Testis (tissue), 3 donors: ENCODE data around the gene NLRP10. TPM values are rescaled to one million over a fixed set of nuclear protein-coding genes. Genes with fewer than 3 reads are reported as not detected.
A peak's percentile ranks its signal among the peaks of the same experiment; 100 is the strongest.

Source experiments
- DNase-seq: peaks from one replicate; pipeline ENCODE4 v3.0.0-alpha.2; 2019
- H3K27ac ChIP-seq, 2 donors: fragments of 200-600 bp; sonication (generic); one replicate each; pipeline ENCODE4 v1.5.1; 2019
- H3K27me3 ChIP-seq: fragments of 200-600 bp; sonication (generic); one replicate; pipeline ENCODE4 v1.5.1; 2019
- H3K36me3 ChIP-seq: fragments of 200-600 bp; sonication (generic); one replicate; pipeline ENCODE4 v1.5.1; 2017; ENCODE audit warnings: low read depth; ENCODE audit errors: missing control alignments
- H3K4me1 ChIP-seq: fragments of 200-600 bp; sonication (generic); one replicate; pipeline ENCODE4 v1.5.1; 2019
- H3K4me3 ChIP-seq, 2 donors: fragments of 200-600 bp; sonication (generic); one replicate each; pipeline ENCODE4 v1.5.1; 2017 to 2019
- H3K9me3 ChIP-seq: fragments of 200-600 bp; sonication (generic); one replicate; pipeline ENCODE4 v1.5.1; 2017
- POLR2A ChIP-seq: fragments of 450-650 bp; IDR thresholded peaks from one replicate; pipeline ENCODE4 v1.6.1; 2017; ENCODE audit warnings: antibody characterized with exemption, mild to moderate bottlenecking, moderate library complexity
- WGBS, 2 donors: methylation state at CpG; one replicate each; pipeline ENCODE4 v1.1.5; 2018; 5-methylcytosine and 5-hydroxymethylcytosine counted together
- intact Hi-C: fragments of 100-400 bp; cut with DNase I; formaldehyde crosslinking; loops from one replicate; pipeline ENCODE4 v1.15.1; 2023; ENCODE audit warnings: low total_unique reads
- polyA plus RNA-seq: library from polyadenylated mRNA; stranded (reverse); fragments of 350-450 nt; fragmentation: Illumina TruSeq; extraction: RNeasy Lipid Tissue Mini Kit (QIAGEN cat#74804); gene quantifications from one replicate; pipeline ENCODE4 v1.2.3, GENCODE V29; 2014; ENCODE audit warnings: low read depth, low replicate concordance; ENCODE audit not compliant: insufficient read depth
- total RNA-seq, 2 donors: library from RNA; depleted of rRNA; stranded (reverse); fragments of >200 nt; gene quantifications; one replicate each; pipeline ENCODE4 v1.2.3, GENCODE V29; 2016
- TF ChIP-seq, protein P1 (sequence below), 3 experiments: fragments of 450-650 bp in 2 of 3; fragments of 200-600 bp in 1 of 3; sonication (generic) in 1 of 3; IDR thresholded peaks; one replicate each; pipeline ENCODE4 v1.5.1; 2016 to 2019; ENCODE audit warnings: antibody characterized with exemption in 3 of 3, mild to moderate bottlenecking in 2 of 3, moderate library complexity in 1 of 3

The NLRP10 gene
- total and polyA plus RNA-seq, 3 donors from 2014 or later = 0.13 TPM; not detected in 2

DNA sequence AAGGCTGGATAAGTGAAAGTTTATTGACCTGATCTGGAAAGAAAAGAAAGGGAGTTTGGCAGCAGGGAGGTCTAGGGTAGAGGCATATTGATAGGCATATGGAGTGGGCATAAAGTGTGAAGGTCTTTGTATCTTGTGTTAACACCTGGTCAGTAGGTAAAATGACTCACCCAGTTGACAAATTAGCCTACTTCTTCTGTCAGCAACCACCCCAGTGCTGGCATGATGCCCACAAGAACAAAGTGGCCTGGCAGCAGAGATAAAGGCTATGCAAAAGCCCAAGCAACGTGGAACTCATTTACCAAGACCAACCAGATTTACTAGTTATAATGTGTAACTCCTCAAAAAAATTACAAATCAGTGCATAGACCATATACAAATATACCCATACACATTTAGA lies 28.6 kb downstream of the NLRP10 start:
- no peaks in the 10 kb centered on the region for H3K4me1 ChIP-seq
- intact Hi-C loops = no loop called here
- H3K27me3 ChIP-seq = no peaks in the 10 kb centered on the region
- no peak overlapping the region for H3K27ac ChIP-seq
- no peak for TF ChIP-seq POLR2A
- TF ChIP-seq, protein P1, sequence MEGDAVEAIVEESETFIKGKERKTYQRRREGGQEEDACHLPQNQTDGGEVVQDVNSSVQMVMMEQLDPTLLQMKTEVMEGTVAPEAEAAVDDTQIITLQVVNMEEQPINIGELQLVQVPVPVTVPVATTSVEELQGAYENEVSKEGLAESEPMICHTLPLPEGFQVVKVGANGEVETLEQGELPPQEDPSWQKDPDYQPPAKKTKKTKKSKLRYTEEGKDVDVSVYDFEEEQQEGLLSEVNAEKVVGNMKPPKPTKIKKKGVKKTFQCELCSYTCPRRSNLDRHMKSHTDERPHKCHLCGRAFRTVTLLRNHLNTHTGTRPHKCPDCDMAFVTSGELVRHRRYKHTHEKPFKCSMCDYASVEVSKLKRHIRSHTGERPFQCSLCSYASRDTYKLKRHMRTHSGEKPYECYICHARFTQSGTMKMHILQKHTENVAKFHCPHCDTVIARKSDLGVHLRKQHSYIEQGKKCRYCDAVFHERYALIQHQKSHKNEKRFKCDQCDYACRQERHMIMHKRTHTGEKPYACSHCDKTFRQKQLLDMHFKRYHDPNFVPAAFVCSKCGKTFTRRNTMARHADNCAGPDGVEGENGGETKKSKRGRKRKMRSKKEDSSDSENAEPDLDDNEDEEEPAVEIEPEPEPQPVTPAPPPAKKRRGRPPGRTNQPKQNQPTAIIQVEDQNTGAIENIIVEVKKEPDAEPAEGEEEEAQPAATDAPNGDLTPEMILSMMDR (IDR thresholded peaks at IDR 0.05) = no peak
- WGBS, 2 donors = 29 to 38% methylated on average over 1 of the region's 1 CpG
- H3K4me3 ChIP-seq = no peak overlapping the region
- peak; percentile 37 for DNase-seq
- H3K36me3 ChIP-seq = no peaks in the 10 kb centered on the region
- H3K9me3 ChIP-seq = no peaks in the 10 kb centered on the region

DNA sequence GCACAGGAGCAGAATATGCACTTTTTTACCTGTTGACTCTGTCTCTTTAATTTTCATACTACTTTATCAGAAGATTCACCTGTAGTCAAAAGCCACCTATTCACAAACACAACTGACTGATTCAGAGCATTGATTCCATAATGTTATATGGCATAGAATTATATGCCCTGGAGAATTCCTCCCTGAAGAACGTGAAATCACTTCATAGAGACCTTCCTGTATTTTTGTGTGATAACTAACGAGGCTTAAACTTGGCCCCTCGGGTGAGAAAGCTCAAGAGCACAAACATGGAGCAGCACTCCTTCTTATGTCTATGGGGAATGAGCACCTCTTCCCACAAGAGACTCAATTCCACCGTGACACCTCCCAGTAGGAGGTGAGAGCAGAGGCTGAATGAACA lies 34.1 kb downstream of the NLRP10 start, which contains the start of gene OR10A6:
OR10A6 (minus strand) TSS at position 101 of the 400 bp plus-strand sequence. CDS start 2,606 bp downstream, outside the sequence.
- H3K9me3 ChIP-seq = no peaks in the 10 kb centered on the region
- no peak within 1 kb of the TSS for H3K27ac ChIP-seq
- no peaks in the 10 kb centered on the region for H3K27me3 ChIP-seq
- no peak for DNase-seq
- no peak within 1 kb of the TSS for H3K4me3 ChIP-seq
- WGBS, 2 donors = 79 to 81% methylated on average over 4 of the region's 4 CpGs
- intact Hi-C loops = no loop called here
- no peaks in the 10 kb centered on the region for H3K36me3 ChIP-seq
- TF ChIP-seq, protein P1 (IDR thresholded peaks at IDR 0.05) = no peak
- no peak for TF ChIP-seq POLR2A
- no peaks in the 10 kb centered on the region for H3K4me1 ChIP-seq

DNA sequence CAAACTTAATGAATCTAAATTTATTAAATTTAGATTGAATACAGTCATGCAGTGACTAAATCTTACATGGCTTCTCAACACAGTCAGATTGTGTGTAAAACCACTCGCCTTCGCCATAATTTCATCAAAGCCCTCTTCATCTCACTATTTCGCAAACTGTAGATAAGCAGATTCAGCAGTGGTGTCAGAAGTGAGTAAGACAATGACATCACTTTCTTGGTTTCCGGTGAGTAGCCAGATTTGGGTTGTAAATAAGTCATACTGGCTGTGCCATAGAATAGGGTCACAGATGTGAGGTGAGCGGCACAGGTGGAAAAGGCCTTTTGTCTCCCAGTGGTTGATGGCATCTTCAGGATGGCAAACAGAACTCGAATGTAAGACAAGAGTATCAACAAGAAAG lies 37.6 kb downstream of the NLRP10 start:
- no peaks in the 10 kb centered on the region for H3K36me3 ChIP-seq
- no peaks in the 10 kb centered on the region for H3K9me3 ChIP-seq
- no peak overlapping the region for H3K4me3 ChIP-seq
- H3K27me3 ChIP-seq = no peaks in the 10 kb centered on the region
- no peak for DNase-seq
- H3K4me1 ChIP-seq = no peaks in the 10 kb centered on the region
- intact Hi-C loops = no loop called here
- 89 to 90% methylated on average over 6 of the region's 6 CpGs for WGBS, 2 donors
- TF ChIP-seq, protein P1 (IDR thresholded peaks at IDR 0.05) = no peak
- no peak for TF ChIP-seq POLR2A
- no peak overlapping the region for H3K27ac ChIP-seq

DNA sequence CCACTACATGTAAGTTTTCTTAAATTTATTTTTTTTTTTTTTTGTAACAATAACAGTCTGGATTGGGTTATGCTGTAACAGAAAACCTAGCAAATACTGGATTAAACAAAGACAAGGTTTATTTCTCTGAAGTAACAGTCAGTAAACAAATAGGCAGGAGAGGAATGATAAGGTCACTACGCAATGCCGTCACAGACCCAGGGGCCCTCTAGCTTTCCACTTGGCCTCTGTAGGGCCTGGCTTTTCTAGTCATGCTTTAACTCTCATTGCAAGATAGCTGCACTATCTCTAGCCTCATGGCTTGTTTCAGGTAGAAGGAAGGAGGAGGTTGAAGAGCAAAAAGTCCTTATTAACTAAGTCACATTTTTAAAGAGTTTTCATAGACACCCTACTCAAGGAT lies 40.7 kb downstream of the NLRP10 start:
- Histone ChIP-seq H3K4me1 (no peaks in the 10 kb centered on the region), H3K36me3 (no peaks in the 10 kb centered on the region), H3K27me3 (no peaks in the 10 kb centered on the region), H3K27ac (no peak overlapping the region), H3K4me3 (no peak overlapping the region), H3K9me3 (no peaks in the 10 kb centered on the region)
- 80 to 84% methylated on average over 2 of the region's 2 CpGs for WGBS, 2 donors
- TF ChIP-seq, protein P1 (IDR thresholded peaks at IDR 0.05) = no peak
- no peak for TF ChIP-seq POLR2A
- intact Hi-C loops = no loop called here
- no peak for DNase-seq

DNA sequence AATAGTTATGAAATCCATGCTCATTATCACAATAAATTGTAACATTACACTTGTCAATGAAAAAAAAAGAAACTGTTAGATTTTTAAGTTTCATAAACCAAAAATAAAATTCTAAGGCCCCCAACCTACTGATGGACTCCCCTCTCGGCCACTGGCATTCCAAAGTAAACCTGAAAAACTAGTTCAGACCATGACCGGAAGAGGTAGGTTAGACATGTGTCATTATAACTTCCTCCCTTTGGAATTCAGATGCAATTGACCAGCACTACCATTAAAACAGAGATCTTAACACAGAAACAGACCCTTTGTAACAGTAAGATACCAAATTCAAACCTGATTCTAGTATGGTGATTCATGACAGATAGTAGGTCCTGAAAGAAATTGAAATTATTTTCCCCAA lies 47.1 kb downstream of the NLRP10 start:
- 80 to 91% methylated on average over 2 of the region's 2 CpGs for WGBS, 2 donors
- Histone ChIP-seq H3K36me3 (no peaks in the 10 kb centered on the region), H3K4me1 (no peaks in the 10 kb centered on the region), H3K27ac (no peak overlapping the region), H3K9me3 (no peaks in the 10 kb centered on the region), H3K27me3 (no peaks in the 10 kb centered on the region), H3K4me3 (no peak overlapping the region)
- DNase-seq = no peak
- intact Hi-C loops = no loop called here
- TF ChIP-seq POLR2A = no peak
- TF ChIP-seq, protein P1 (IDR thresholded peaks at IDR 0.05) = no peak
